ENCODE data around the gene SLC6A9. TPM values are rescaled to one million over a fixed set of nuclear protein-coding genes. Genes with fewer than 3 reads are reported as not detected.

SLC6A9 gene
- total RNA-seq, 2 experiments from 2014 or later: 0.17 TPM; not detected in 1

DNA sequence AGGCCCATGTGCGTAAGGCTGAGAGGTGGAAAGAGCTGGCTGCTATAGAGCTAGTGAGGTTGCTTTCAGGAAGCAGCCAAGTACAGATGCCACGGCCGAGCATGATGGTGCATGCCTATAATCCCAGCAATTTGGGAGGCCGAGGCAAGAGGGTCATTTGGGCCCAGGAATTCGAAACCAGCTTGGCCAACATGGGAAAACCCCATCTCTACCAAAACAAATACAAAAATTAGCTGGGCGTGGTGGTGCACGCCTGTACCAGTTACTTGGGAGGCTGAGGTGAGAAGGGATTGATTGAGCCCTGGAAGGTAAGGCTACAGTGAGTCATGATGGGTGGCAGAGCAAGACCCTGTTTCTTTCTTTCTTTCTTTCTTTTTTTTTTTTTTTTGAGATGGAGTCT is 37.2 kb downstream of the SLC6A9 start:
- ChIA-PET POLR2A (no interaction called here), CTCF (no interaction called here)
- ATAC-seq (ENCODE audit: poor library complexity) (no peak), DNase-seq (no peak)
- H3K27me3 ChIP-seq (ENCODE audit: control insufficient read depth in 1 of 2, insufficient read depth in 2 of 2, low read length in 2 of 2): no peaks in the 10 kb centered on the region
- H3K9me3 ChIP-seq (ENCODE audit: control insufficient read depth in 1 of 2, insufficient read depth in 1 of 2, low read length in 2 of 2): no peaks in the 10 kb centered on the region
- Mint-ChIP-seq H3K27me3 (no peaks in the 10 kb centered on the region), H3K4me3 (no peak overlapping the region), H3K9me3 (no peaks in the 10 kb centered on the region), H3K36me3 (ENCODE audit: low read depth) (no peaks in the 10 kb centered on the region), H3K27ac (no peak overlapping the region), H3K4me1 (ENCODE audit: low read depth) (peaks cover 16% of the 10 kb centered on the region)
- H3K27ac ChIP-seq (ENCODE audit: low read depth in 1 of 2, low read length in 2 of 2): no peak overlapping the region
- H3K4me1 ChIP-seq (ENCODE audit: insufficient read depth, low read length): peaks cover 19% of the 10 kb centered on the region
- intact Hi-C loops (cut with DNase I, micrococcal nuclease): loop anchor here in 1 of 2 experiments (5.0 kb wide), 1 partner anchor 38 kb away; the partner anchor contains the start of gene SLC6A9
- no peak overlapping the region for H3K4me3 ChIP-seq (ENCODE audit: low read length)
- TF ChIP-seq, protein P1, sequence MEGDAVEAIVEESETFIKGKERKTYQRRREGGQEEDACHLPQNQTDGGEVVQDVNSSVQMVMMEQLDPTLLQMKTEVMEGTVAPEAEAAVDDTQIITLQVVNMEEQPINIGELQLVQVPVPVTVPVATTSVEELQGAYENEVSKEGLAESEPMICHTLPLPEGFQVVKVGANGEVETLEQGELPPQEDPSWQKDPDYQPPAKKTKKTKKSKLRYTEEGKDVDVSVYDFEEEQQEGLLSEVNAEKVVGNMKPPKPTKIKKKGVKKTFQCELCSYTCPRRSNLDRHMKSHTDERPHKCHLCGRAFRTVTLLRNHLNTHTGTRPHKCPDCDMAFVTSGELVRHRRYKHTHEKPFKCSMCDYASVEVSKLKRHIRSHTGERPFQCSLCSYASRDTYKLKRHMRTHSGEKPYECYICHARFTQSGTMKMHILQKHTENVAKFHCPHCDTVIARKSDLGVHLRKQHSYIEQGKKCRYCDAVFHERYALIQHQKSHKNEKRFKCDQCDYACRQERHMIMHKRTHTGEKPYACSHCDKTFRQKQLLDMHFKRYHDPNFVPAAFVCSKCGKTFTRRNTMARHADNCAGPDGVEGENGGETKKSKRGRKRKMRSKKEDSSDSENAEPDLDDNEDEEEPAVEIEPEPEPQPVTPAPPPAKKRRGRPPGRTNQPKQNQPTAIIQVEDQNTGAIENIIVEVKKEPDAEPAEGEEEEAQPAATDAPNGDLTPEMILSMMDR (IDR thresholded peaks at IDR 0.05): no peak
- no peaks in the 10 kb centered on the region for H3K36me3 ChIP-seq (ENCODE audit: insufficient read depth, low read length)

DNA sequence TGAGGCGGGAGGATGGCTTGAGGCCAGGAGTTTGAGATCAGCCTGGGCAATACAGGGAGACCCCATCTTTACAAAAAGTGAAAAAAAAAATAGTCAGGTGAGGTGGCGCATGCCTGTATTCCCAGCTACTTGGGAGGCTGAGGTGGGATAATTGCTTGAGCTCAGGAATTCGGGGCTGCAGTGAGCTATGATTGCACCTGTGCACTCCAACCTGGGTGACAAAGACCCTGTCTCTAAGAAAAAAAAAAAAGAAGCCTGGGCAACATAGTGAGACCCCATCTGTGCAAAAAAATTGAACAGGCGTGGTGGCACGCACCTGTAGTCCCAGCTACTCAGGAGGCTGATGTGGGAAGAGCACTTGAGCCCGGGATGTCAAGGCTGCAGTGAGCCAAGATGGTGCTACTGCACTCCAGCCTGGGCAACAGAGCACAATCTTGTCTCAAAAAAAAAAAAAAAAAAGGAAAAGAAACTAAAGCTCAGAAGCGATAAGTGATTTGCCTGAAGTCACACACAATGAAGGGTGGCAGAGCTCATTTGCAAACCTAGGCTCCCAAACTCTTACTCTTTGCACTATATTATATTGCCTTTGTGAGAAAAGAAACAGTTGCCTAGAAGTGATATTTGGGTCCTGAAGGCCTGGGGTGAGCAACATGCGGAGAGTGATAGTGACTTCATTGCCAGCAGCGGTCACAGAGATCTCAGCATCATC is 37.9 kb downstream of the SLC6A9 start:
- Mint-ChIP-seq H3K4me3 (peak overlapping the region; percentile 20), H3K9me3 (no peaks in the 10 kb centered on the region), H3K36me3 (ENCODE audit: low read depth) (no peaks in the 10 kb centered on the region), H3K27ac (no peak overlapping the region), H3K27me3 (no peaks in the 10 kb centered on the region), H3K4me1 (ENCODE audit: low read depth) (peaks cover 16% of the 10 kb centered on the region)
- Histone ChIP-seq H3K4me1 (ENCODE audit: insufficient read depth, low read length) (peaks cover 19% of the 10 kb centered on the region), H3K36me3 (ENCODE audit: insufficient read depth, low read length) (no peaks in the 10 kb centered on the region), H3K27me3 (ENCODE audit: control insufficient read depth in 1 of 2, insufficient read depth in 2 of 2, low read length in 2 of 2) (no peaks in the 10 kb centered on the region), H3K4me3 (ENCODE audit: low read length) (no peak overlapping the region), H3K27ac (ENCODE audit: low read depth in 1 of 2, low read length in 2 of 2) (no peak overlapping the region), H3K9me3 (ENCODE audit: control insufficient read depth in 1 of 2, insufficient read depth in 1 of 2, low read length in 2 of 2) (no peaks in the 10 kb centered on the region)
- intact Hi-C loops (cut with DNase I, micrococcal nuclease): loop anchor here in 1 of 2 experiments (5.0 kb wide), 1 partner anchor 39 kb away; the partner anchor contains the start of gene SLC6A9
- CTCF ChIA-PET: interaction anchor here (1.3 kb wide), 1 partner anchor 43 kb away, joined by 5 read pairs; no protein-coding TSS in a partner anchor
- POLR2A ChIA-PET: no interaction called here
- ATAC-seq (ENCODE audit: poor library complexity): no peak
- TF ChIP-seq, protein P1 (IDR thresholded peaks at IDR 0.05): no peak
- no peak for DNase-seq

DNA sequence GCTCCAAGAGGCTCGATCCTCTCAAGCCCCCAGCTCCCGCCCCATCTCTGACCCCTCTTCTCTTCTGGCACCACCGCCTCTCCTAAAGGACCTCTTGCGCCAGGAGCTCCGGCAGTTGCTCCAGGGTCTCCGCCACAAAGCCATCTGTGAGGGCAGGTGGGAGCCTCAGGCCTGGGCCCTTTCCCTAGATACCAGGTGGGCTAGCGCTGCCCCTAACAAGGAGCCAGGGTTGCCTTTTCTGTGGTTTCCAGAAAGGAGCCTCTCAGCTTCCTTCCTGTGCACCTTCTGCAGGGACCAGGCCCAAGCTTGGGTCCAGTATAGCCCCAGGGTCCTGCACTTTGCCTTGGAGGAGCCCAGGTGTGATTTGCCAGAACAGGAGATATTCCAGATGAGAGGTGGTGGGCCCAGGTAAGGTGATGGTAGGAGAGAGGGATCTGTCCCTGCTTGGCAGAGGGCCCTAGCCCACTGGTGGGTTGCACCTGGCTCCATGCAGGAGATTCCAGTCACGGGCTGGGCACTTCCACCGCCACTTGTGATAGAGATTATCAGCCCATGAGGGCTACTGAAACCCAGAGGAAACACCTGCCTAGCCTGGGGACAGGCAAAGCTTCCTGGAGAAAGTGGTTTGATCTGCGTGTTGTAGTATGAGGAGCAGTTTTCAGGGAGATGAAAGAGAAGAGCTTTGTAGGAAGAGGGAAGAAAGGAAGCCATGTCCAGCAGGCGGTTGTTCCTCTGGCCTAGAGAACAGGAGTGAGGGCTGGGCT is 38.8 kb downstream of the SLC6A9 start:
- H3K36me3 Mint-ChIP-seq (ENCODE audit: low read depth): no peaks in the 10 kb centered on the region
- no peak for DNase-seq
- POLR2A ChIA-PET: interaction anchor here (0.6 to 0.9 kb wide), 3 partner anchors 17 to 1364 kb away, joined by 3 to 4 read pairs (median 4); partner anchors contain the start of gene ATP6V0B
- no peaks in the 10 kb centered on the region for H3K27me3 Mint-ChIP-seq
- H3K4me3 Mint-ChIP-seq: peak overlapping the region; percentile 95
- H3K27ac Mint-ChIP-seq: no peak overlapping the region
- Histone ChIP-seq H3K27ac (ENCODE audit: low read depth in 1 of 2, low read length in 2 of 2) (no peak overlapping the region), H3K9me3 (ENCODE audit: control insufficient read depth in 1 of 2, insufficient read depth in 1 of 2, low read length in 2 of 2) (no peaks in the 10 kb centered on the region), H3K27me3 (ENCODE audit: control insufficient read depth in 1 of 2, insufficient read depth in 2 of 2, low read length in 2 of 2) (no peaks in the 10 kb centered on the region), H3K36me3 (ENCODE audit: insufficient read depth, low read length) (no peaks in the 10 kb centered on the region), H3K4me3 (ENCODE audit: low read length) (peak overlapping the region; percentile 78), H3K4me1 (ENCODE audit: insufficient read depth, low read length) (peaks cover 19% of the 10 kb centered on the region)
- intact Hi-C loops (cut with DNase I, micrococcal nuclease): loop anchor here in 1 of 2 experiments (5.0 kb wide), 1 partner anchor 40 kb away; the partner anchor contains the start of gene SLC6A9
- H3K4me1 Mint-ChIP-seq (ENCODE audit: low read depth): peaks cover 16% of the 10 kb centered on the region
- TF ChIP-seq, protein P1 (IDR thresholded peaks at IDR 0.05): no peak
- no peaks in the 10 kb centered on the region for H3K9me3 Mint-ChIP-seq
- CTCF ChIA-PET: interaction anchor here (1.3 to 2.9 kb wide), 3 partner anchors 17 to 58 kb away, joined by 4 to 10 read pairs (median 5); partner anchors contain the start of gene ATP6V0B
- no peak for ATAC-seq (ENCODE audit: poor library complexity)

All from CD4-positive, alpha-beta T cell (primary cell).